ENCODE measurements around the gene ARFGEF3. TPM values are rescaled to one million over a fixed set of nuclear protein-coding genes. Genes with fewer than 3 reads are reported as not detected.

Gene ARFGEF3
- total and polyA plus RNA-seq, 10 of the 15 experiments (the other 5 are each of a cell fraction or from before 2014, with no cell fraction given): under 0.01 to 0.08 (median 0.02) TPM; not detected in 1

GRCh38 chr6:138242987-138243592, 81.4 kb downstream of the ARFGEF3 start:
- DNase-seq (ENCODE audit: low read depth, low spot score): no peak
- H4K20me1 ChIP-seq (ENCODE audit: control insufficient read depth, insufficient read depth): no peaks in the 10 kb centered on the region
- no peaks in the 10 kb centered on the region for H3K9me3 ChIP-seq (replicated peaks; ENCODE audit: control insufficient read depth, insufficient read depth, low read length)
- WGBS (ENCODE audit: insufficient coverage, insufficient replicate concordance, low lambda C conversion rate, missing lambda C conversion rate): 38% methylated on average over 4 of the region's 4 CpGs
- ChIA-PET RAD21 (ENCODE audit: unreplicated experiment) (no interaction called here), POLR2A (no interaction called here), SMC1A (ENCODE audit: uncharacterized antibody, unreplicated experiment) (no interaction called here), CTCF (interaction anchor here (0.6 kb wide), 1 partner anchor 62 kb away, joined by 3 read pairs; no protein-coding TSS in a partner anchor)
- H3K27ac ChIP-seq (ENCODE audit: control insufficient read depth, insufficient read depth): no peak overlapping the region
- H3K4me3 ChIP-seq: no peak overlapping the region
- H3K27me3 ChIP-seq (replicated peaks in 1 of 2; ENCODE audit: control insufficient read depth in 2 of 2, insufficient read depth in 2 of 2, low read length in 1 of 2): peaks cover 0 to 3% of the 10 kb centered on the region in 2 experiments; a peak in 2 of 4 replicates
- no peak overlapping the region for H3K9ac ChIP-seq (ENCODE audit: control insufficient read depth, insufficient read depth, low read length)
- in situ Hi-C loops (cut with MboI) (no loop called here), intact Hi-C loops (cut with micrococcal nuclease; ENCODE audit: unreplicated experiment) (no loop called here)
- H3K4me2 ChIP-seq (ENCODE audit: control insufficient read depth, insufficient read depth): no peak overlapping the region
- no peaks in the 10 kb centered on the region for H3K4me1 ChIP-seq (ENCODE audit: control insufficient read depth, insufficient read depth, low read length)
- no peak for ATAC-seq
- no peaks in the 10 kb centered on the region for H3K79me2 ChIP-seq (ENCODE audit: control insufficient read depth, insufficient read depth, low read length)
- no TSS peak for BruUV-seq (replicated peaks)
- no peak overlapping the region for H2AFZ ChIP-seq (ENCODE audit: control insufficient read depth, low read depth, low read length)
- no peak for TF ChIP-seq MEF2B (IDR thresholded peaks at IDR 0.05; ENCODE audit: partially characterized antibody, poor library complexity, severe bottlenecking)
- TF ChIP-seq RCOR1 (conservative IDR thresholded peaks at IDR 0.05; ENCODE audit: low read depth, low read length): no peak
- no peaks in the 10 kb centered on the region for H3K36me3 ChIP-seq (ENCODE audit: control insufficient read depth in 2 of 2, insufficient read depth in 2 of 2, low read length in 1 of 2)
- FAIRE-seq: no peak

GRCh38 chr6:138245751-138246150, 84.0 kb downstream of the ARFGEF3 start:
- Histone ChIP-seq H3K9me3 (replicated peaks; ENCODE audit: control insufficient read depth, insufficient read depth, low read length) (no peaks in the 10 kb centered on the region), H3K9ac (ENCODE audit: control insufficient read depth, insufficient read depth, low read length) (no peak overlapping the region), H2AFZ (ENCODE audit: control insufficient read depth, low read depth, low read length) (no peak overlapping the region), H3K4me2 (ENCODE audit: control insufficient read depth, insufficient read depth) (no peak overlapping the region), H4K20me1 (ENCODE audit: control insufficient read depth, insufficient read depth) (no peaks in the 10 kb centered on the region), H3K4me1 (ENCODE audit: control insufficient read depth, insufficient read depth, low read length) (no peaks in the 10 kb centered on the region), H3K27ac (ENCODE audit: control insufficient read depth, insufficient read depth) (no peak overlapping the region), H3K4me3 (no peak overlapping the region), H3K36me3 (ENCODE audit: control insufficient read depth in 2 of 2, insufficient read depth in 2 of 2, low read length in 1 of 2) (no peaks in the 10 kb centered on the region), H3K79me2 (ENCODE audit: control insufficient read depth, insufficient read depth, low read length) (no peaks in the 10 kb centered on the region), H3K27me3 (replicated peaks in 1 of 2; ENCODE audit: control insufficient read depth in 2 of 2, insufficient read depth in 2 of 2, low read length in 1 of 2) (peaks cover 0 to 3% of the 10 kb centered on the region in 2 experiments; a peak in 2 of 4 replicates)
- ChIA-PET CTCF (interaction anchor here (1.4 kb wide), 1 partner anchor 10 kb away, joined by 3 read pairs; no protein-coding TSS in a partner anchor), RAD21 (ENCODE audit: unreplicated experiment) (no interaction called here), POLR2A (no interaction called here), SMC1A (ENCODE audit: uncharacterized antibody, unreplicated experiment) (no interaction called here)
- no TSS peak for BruUV-seq (replicated peaks)
- DNase-seq (ENCODE audit: low read depth, low spot score) (no peak), ATAC-seq (no peak), FAIRE-seq (no peak)
- no peak for TF ChIP-seq NR2C2 (IDR thresholded peaks at IDR 0.05; ENCODE audit: borderline replicate concordance, control insufficient read depth, insufficient read length, low read depth)
- TF ChIP-seq NR2C1 (IDR thresholded peaks at IDR 0.05): no peak
- no peak for TF ChIP-seq SIN3A (IDR thresholded peaks at IDR 0.05; ENCODE audit: low read depth, low read length)
- TF ChIP-seq DPF2 (IDR thresholded peaks at IDR 0.05): no peak
- no peak for TF ChIP-seq ETV6 (conservative IDR thresholded peaks at IDR 0.05 in 1 of 2, IDR thresholded peaks at IDR 0.05 in 1 of 2; ENCODE audit: borderline replicate concordance in 1 of 2, low read depth in 1 of 2)
- no peak for TF ChIP-seq ZNF622 (IDR thresholded peaks at IDR 0.05)
- no peak for TF ChIP-seq KLF5 (IDR thresholded peaks at IDR 0.05; ENCODE audit: partially characterized antibody)
- in situ Hi-C loops (cut with MboI): no loop called here
- 40% methylated on average over 3 of the region's 3 CpGs for WGBS (ENCODE audit: insufficient coverage, insufficient replicate concordance, low lambda C conversion rate, missing lambda C conversion rate)
- intact Hi-C loops (cut with micrococcal nuclease; ENCODE audit: unreplicated experiment): no loop called here

All from GM12878 (cell line).